A673 (cell line): ENCODE measurements around the gene KCTD21.

Experiments
- EZH2 ChIP-seq: fragments of 200-600 bp; sonication (generic); IDR thresholded peaks from 2 replicates; pipeline ENCODE4 v1.6.1; 2017; ENCODE audit warnings: borderline replicate concordance, low read depth, mild to moderate bottlenecking, mixed read lengths, antibody characterized with exemption, low read length; ENCODE audit not compliant: poor library complexity, severe bottlenecking
- TF ChIP-seq, protein P1 (sequence below): fragments of 300-800, 200-600 bp; sonication (generic); conservative IDR thresholded peaks from 2 replicates; pipeline ENCODE4 v1.5.1; 2017; ENCODE audit warnings: low read depth, mild to moderate bottlenecking, antibody characterized with exemption, low read length, moderate library complexity, mixed read lengths

DNA sequence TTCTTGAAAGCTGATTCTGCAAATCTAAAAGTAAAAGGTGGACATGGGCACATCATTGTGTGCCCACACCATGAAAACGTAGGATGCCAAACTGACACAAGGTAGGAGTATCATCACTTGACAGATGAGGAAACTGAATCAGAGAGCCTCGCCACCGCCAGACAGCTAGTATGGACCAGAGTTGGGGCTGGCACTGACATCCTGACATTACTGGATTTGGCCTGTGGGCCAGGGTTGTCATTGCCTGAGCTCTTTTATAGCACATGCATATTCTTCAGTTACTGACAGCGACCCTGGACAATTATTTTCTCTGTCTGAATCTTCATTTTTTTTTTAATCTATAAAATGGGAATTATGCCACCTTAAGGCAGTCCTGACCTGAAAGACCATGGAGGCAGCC, 16.8 kb upstream of the KCTD21 start:
- TF ChIP-seq, protein P1, sequence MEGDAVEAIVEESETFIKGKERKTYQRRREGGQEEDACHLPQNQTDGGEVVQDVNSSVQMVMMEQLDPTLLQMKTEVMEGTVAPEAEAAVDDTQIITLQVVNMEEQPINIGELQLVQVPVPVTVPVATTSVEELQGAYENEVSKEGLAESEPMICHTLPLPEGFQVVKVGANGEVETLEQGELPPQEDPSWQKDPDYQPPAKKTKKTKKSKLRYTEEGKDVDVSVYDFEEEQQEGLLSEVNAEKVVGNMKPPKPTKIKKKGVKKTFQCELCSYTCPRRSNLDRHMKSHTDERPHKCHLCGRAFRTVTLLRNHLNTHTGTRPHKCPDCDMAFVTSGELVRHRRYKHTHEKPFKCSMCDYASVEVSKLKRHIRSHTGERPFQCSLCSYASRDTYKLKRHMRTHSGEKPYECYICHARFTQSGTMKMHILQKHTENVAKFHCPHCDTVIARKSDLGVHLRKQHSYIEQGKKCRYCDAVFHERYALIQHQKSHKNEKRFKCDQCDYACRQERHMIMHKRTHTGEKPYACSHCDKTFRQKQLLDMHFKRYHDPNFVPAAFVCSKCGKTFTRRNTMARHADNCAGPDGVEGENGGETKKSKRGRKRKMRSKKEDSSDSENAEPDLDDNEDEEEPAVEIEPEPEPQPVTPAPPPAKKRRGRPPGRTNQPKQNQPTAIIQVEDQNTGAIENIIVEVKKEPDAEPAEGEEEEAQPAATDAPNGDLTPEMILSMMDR = no peak
- TF ChIP-seq EZH2 = no peak
